Measurements from ENCODE around the gene MTREX. TPM values are rescaled to one million over a fixed set of nuclear protein-coding genes. Genes with fewer than 3 reads are reported as not detected.

MTREX gene
- total and polyA plus RNA-seq, 10 donors: 13.8 to 73.6 (median 58.3) TPM

DNA sequence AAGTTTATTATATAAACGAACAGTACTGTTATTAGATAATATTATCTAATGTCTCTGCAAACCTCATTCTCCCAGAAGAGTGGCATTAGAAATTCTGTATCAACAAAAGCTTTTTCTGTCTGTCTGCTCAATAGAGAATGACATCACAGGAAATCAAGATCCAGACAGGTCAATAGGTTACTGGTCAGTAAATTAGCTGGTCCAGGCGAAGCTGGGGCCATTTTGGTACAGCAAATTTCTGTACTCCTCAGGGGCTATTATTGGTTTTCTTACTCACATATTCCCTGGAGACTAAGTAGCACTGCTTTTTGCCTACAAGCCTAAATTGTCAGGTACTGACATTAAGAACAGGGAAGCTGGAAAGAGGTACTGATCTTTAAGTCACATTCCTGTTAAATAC, 146.5 kb downstream of the MTREX start:
- Histone ChIP-seq H3K4me1 (no peaks in the 10 kb centered on the region), H3K4me3 (no peak overlapping the region), H3K27me3 (replicated peaks in 1 of 7) (no peaks in the 10 kb centered on the region), H3K36me3 (peaks cover 0 to 13% (median 0%) of the 10 kb centered on the region in 6 donors), H3K9me3 (no peaks in the 10 kb centered on the region), H3K27ac (no peak overlapping the region)
- intact Hi-C loops (cut with DNase I; ENCODE audit: low total_unique reads): no loop called here
- no peak for TF ChIP-seq POLR2A (IDR thresholded peaks at IDR 0.05)
- no peak for TF ChIP-seq POLR2AphosphoS5 (IDR thresholded peaks at IDR 0.05)
- TF ChIP-seq, protein P1, sequence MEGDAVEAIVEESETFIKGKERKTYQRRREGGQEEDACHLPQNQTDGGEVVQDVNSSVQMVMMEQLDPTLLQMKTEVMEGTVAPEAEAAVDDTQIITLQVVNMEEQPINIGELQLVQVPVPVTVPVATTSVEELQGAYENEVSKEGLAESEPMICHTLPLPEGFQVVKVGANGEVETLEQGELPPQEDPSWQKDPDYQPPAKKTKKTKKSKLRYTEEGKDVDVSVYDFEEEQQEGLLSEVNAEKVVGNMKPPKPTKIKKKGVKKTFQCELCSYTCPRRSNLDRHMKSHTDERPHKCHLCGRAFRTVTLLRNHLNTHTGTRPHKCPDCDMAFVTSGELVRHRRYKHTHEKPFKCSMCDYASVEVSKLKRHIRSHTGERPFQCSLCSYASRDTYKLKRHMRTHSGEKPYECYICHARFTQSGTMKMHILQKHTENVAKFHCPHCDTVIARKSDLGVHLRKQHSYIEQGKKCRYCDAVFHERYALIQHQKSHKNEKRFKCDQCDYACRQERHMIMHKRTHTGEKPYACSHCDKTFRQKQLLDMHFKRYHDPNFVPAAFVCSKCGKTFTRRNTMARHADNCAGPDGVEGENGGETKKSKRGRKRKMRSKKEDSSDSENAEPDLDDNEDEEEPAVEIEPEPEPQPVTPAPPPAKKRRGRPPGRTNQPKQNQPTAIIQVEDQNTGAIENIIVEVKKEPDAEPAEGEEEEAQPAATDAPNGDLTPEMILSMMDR (IDR thresholded peaks at IDR 0.05 in 8 of 11, conservative IDR thresholded peaks at IDR 0.05 in 3 of 11): no peak
- WGBS, 5 donors: 81 to 94% (median 86%) methylated on average over 2 of the region's 2 CpGs
- DNase-seq: no peak

DNA sequence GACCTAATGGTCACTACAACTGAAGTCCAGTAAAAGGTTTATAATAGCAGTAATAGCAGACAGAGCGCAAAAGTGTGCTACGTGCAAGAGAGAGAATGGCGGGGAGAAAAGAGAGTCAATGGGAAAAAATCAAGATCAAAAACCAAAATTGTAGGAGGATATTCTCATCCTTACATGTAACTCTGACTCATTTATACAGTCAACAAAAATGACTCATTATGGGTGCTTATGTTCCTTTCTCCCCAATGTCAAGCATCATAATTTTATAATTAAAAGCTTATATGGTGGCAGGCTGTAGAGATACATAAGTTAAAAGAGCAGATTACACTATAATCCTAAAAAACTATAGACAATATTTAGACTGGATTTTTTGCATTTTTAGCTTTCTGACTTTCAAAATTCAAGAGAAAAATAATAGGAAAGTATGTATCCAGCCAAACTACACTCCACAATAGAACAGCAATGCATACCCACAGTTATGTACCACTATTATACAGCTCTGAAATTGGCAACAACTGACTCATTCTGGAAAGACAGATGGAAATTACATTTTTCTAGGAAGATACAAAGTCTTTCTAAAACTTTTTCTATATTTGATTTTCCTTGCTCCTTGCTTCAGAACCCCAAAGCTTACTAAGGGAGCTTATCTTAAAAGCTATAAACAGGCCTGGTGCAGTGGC, 148.6 kb downstream of the MTREX start:
- Histone ChIP-seq H3K4me1 (no peaks in the 10 kb centered on the region), H3K27ac (no peak overlapping the region), H3K27me3 (replicated peaks in 1 of 7) (no peaks in the 10 kb centered on the region), H3K9me3 (no peaks in the 10 kb centered on the region), H3K4me3 (no peak overlapping the region), H3K36me3 (peaks cover 0 to 12% (median 0%) of the 10 kb centered on the region in 6 donors)
- DNase-seq: no peak
- intact Hi-C loops (cut with DNase I; ENCODE audit: low total_unique reads): no loop called here
- WGBS, 5 donors: 94 to 98% (median 96%) methylated on average over 3 of the region's 3 CpGs
- TF ChIP-seq POLR2AphosphoS5 (IDR thresholded peaks at IDR 0.05) (no peak), POLR2A (IDR thresholded peaks at IDR 0.05) (no peak)
- TF ChIP-seq, protein P1 (IDR thresholded peaks at IDR 0.05 in 8 of 11, conservative IDR thresholded peaks at IDR 0.05 in 3 of 11): no peak

DNA sequence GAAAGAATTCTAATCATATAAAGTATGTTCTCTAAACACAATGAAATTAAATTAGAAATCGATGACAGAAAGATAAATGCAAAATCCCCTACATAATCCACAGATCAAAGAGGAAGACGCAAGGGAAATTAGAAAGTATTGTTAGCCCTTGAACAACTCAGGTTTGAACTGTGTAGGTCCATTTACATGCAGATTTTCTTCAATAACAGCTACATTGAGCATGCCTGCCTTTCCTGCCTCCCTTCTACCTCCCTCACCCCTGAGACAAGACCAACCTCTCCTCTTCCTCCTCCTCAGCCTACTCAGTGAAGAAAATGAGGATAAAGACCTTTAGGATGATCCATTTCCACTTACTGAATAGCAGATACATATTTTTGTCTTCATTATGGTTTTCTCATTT, 151.8 kb downstream of the MTREX start:
- H3K4me3 ChIP-seq: no peak overlapping the region
- H3K27me3 ChIP-seq (replicated peaks in 1 of 7): no peaks in the 10 kb centered on the region
- peaks cover 0 to 20% (median 0%) of the 10 kb centered on the region in 6 donors for H3K36me3 ChIP-seq
- H3K4me1 ChIP-seq: no peaks in the 10 kb centered on the region
- 75 to 99% (median 97%) methylated on average over 2 of the region's 2 CpGs for WGBS, 5 donors
- no peak overlapping the region for H3K27ac ChIP-seq
- H3K9me3 ChIP-seq: no peaks in the 10 kb centered on the region
- TF ChIP-seq POLR2AphosphoS5 (IDR thresholded peaks at IDR 0.05) (no peak), POLR2A (IDR thresholded peaks at IDR 0.05) (no peak)
- TF ChIP-seq, protein P1 (IDR thresholded peaks at IDR 0.05 in 8 of 11, conservative IDR thresholded peaks at IDR 0.05 in 3 of 11): no peak
- DNase-seq: no peak
- intact Hi-C loops (cut with DNase I; ENCODE audit: low total_unique reads): no loop called here

DNA sequence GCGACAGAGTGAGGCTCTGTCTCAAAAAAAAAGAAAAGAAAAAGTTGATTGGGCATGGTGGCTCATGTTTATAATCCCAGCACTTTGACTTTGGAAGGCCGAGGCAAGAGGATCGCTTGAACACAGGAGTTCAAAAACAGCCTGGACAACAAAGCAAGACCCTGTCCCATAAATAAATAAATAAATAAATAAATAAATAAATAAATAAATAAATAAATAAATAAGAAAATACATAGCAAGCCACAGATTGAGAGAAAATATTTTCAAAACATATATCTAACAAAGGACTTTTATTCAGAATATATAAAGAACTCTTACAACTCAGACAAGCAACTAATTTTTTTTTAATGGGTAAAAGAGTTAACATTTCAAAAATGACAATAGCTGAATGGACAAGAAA, 155.8 kb downstream of the MTREX start:
- no peaks in the 10 kb centered on the region for H3K4me1 ChIP-seq
- no peak overlapping the region for H3K27ac ChIP-seq
- peaks cover 0 to 38% (median 0%) of the 10 kb centered on the region in 6 donors for H3K36me3 ChIP-seq
- TF ChIP-seq POLR2A (IDR thresholded peaks at IDR 0.05): no peak
- TF ChIP-seq POLR2AphosphoS5 (IDR thresholded peaks at IDR 0.05): no peak
- TF ChIP-seq, protein P1 (IDR thresholded peaks at IDR 0.05 in 8 of 11, conservative IDR thresholded peaks at IDR 0.05 in 3 of 11): no peak
- H3K4me3 ChIP-seq: no peak overlapping the region
- WGBS, 5 donors: 94 to 99% (median 99%) methylated on average over 3 of the region's 3 CpGs
- H3K27me3 ChIP-seq (replicated peaks in 1 of 7): no peaks in the 10 kb centered on the region
- intact Hi-C loops (cut with DNase I; ENCODE audit: low total_unique reads): no loop called here
- DNase-seq: no peak
- H3K9me3 ChIP-seq: no peaks in the 10 kb centered on the region

Measured in spleen (tissue), 11 donors.